VCaP (cell line): Measurements from ENCODE around the gene POPDC3.

Experiments
- H3K27ac ChIP-seq: fragments of 450-650 bp; 2 replicates; pipeline ENCODE4 v1.5.1; 2017
- TF ChIP-seq, protein P1 (sequence below): fragments of 450-650 bp; conservative IDR thresholded peaks from 2 replicates; pipeline ENCODE4 v1.5.1; 2017; ENCODE audit warnings: mild to moderate bottlenecking, moderate library complexity

POPDC3 gene

DNA sequence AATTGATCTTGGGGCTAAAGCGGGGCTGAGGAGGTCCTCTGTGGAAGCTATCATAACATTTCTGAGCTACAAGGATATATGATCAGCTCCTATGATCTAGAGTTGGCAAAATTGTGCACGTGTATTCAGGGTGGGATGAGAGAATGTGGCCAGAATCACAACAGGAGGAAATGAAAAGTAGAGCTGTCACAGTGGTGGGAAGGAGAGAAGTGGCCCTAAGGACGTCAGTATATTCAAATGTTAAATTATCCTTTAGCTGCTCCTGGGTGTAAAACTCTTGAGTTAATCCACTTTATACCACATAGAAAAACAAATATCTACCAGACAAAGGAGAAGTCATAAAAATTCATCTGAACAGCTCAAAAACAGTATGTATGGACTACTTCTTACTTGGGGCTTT lies 14.8 kb upstream of the POPDC3 start:
- H3K27ac ChIP-seq = no peak overlapping the region
- TF ChIP-seq, protein P1, sequence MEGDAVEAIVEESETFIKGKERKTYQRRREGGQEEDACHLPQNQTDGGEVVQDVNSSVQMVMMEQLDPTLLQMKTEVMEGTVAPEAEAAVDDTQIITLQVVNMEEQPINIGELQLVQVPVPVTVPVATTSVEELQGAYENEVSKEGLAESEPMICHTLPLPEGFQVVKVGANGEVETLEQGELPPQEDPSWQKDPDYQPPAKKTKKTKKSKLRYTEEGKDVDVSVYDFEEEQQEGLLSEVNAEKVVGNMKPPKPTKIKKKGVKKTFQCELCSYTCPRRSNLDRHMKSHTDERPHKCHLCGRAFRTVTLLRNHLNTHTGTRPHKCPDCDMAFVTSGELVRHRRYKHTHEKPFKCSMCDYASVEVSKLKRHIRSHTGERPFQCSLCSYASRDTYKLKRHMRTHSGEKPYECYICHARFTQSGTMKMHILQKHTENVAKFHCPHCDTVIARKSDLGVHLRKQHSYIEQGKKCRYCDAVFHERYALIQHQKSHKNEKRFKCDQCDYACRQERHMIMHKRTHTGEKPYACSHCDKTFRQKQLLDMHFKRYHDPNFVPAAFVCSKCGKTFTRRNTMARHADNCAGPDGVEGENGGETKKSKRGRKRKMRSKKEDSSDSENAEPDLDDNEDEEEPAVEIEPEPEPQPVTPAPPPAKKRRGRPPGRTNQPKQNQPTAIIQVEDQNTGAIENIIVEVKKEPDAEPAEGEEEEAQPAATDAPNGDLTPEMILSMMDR = no peak

DNA sequence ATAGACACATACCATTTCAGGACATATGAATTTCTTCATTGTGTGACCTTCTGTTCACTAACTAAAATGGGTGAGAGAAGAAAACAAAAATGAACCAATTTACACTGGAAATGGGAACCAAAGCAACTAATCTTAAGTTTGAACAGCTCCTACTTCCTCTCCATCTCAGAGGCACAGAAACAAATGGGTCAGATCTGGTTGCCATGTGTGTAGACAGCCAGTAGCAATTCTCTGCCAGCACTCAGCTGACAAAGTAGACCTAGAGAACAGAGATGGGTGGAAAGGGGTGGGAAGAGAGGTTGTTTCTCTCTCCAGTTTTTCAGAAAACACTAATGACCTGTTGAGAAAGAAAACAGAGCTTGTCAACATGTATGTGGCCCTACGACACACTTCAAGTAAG lies 14.3 kb upstream of the POPDC3 start:
- no peak overlapping the region for H3K27ac ChIP-seq
- TF ChIP-seq, protein P1 = no peak

DNA sequence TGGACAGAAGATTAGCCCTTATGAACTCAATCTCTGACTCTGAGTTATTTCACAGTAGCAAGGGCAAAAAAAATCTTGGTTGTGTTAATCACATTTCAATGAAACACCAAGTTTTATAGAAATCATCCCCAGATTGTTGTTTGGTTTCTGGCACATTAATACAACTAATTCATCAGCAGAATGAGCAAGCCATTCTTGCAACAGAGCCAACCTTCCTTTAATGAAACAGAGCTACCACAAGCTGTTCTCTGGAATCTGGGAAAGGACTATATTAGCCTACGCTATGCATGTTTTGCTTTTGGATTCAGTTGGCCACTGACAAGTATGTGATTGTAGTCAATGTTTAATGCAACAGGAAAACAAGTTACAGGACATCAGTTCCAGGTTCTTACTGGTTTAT lies 13.8 kb upstream of the POPDC3 start:
- TF ChIP-seq, protein P1 = no peak
- H3K27ac ChIP-seq = no peak overlapping the region

DNA sequence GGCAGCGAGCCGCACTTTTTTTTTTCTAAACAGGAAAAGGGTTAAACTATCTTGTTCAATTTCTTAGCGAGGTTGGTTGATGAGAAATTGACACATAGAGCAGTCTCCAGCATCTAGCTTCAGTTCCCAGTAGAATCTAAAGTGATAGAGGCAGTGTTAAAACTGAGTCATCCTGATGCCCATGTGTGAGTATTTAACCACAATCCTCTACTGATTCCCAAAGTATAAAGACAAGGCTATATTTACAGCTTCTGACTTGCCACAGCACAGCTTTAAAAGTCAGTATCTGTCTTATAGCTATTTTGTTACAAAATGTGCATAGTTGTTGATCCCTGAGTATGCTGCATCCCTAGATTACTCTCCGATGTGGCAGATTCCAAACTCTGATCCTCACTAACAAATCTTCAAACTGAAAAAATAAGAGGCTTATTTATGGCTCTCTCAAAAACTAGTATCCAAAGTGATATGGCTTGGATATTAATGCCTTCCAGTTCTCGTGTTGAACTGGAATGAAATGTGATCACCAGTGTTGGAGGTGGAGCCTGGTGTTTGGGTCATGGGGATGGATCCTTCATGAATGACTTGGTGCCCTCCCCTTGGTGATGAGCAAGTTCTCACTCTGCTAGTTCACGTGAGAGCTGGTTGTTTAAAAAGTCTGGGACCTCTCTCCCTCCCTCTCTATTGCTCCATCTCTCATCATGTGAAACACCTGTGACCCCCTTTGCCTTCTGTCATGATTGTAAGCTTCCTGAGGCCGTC lies 13.1 kb upstream of the POPDC3 start:
- TF ChIP-seq, protein P1 = no peak
- no peak overlapping the region for H3K27ac ChIP-seq

DNA sequence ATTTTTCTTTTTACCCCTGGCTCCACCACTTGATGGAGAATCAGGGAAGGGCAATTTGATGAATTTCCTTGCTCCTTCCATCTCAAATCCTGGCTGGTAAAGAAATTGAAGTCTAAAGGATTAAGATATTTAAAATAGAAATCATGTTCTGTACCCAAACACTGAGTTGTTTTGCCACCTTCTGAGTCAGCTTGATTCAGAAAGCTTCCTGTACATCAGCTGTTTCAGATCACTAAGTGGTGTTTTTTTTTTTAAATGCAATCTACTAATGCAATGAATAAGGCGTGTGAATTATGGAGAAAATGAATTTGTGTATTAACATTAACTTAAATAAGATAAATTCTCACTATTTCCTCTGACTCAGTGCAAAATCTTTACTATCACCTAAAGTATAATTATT lies 11.5 kb upstream of the POPDC3 start:
- TF ChIP-seq, protein P1 = no peak
- no peak overlapping the region for H3K27ac ChIP-seq

DNA sequence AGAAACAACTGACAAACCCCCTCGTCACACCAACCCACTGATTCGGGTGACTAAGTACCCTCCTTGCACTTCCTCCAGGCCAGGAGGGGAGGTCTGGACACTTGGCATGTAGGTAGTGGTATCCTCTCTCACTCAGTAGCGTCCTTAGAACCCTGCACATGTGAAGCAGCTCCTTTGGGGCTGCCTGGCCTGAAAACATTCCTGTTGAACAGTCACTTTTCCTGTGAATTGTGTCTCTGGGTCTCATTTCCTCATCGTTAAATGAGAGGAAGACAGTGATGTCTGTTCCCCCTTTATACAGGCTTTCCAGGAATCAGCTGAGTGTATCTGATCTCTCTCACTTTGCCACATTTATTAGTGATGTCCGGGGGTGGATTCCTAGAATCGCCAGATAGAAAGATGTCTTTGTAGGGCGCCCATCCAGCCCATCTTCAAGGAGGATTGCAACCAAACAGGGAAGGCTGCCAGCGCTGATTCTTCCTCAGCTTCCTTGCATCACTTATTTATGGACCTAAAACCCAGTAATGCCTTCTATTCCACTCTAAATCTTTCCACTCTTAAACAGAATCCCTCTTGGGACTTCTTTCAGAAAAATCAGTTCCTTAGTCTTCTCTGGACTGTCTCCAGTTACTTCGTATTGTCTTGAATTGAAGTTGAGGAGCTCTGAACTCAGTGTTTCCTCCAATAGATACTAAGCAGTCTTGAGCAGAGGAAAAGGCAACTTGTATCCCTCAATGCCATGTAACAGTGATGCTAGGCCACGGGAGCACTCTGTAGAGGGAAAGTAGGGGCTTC lies 9.4 kb upstream of the POPDC3 start:
- H3K27ac ChIP-seq = no peak overlapping the region

DNA sequence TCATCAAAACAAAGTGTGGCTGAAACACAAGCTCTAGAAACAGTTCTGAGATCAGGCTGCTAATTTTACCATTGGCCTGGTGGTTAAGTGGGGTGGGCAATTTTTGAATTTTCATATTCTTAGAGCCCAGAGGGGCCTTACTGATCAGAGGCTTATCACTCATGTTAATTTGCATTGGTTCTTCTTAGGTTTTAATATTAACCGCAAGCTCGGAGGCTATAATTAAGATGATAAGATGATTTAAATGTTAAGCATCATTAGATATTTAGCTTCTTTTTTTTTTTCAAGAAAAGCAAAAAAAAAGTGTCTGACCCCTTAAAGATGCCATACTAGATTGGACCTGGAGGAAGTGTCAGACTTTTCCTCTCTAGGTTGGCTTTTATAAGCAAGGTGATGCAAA lies 8.4 kb upstream of the POPDC3 start:
- H3K27ac ChIP-seq = no peak overlapping the region
- TF ChIP-seq, protein P1 = no peak

More for the DNA sequence above, 9.4 kb upstream of the POPDC3 start:
- TF ChIP-seq, protein P1 = no peak
